HUDEP-2 (cell line): ENCODE measurements around the gene ZNF221.
"Not testable (repeated sequence)": the region's sequence is repeated elsewhere in the genome, so short reads cannot be mapped to it uniquely, and the experiment has no call there.

ENCODE experiments used
- DNase-seq, 76 experiments: peaks; one replicate each; lab custom pipeline; 2025; ENCODE audit not compliant: unreplicated experiment in 76 of 76; lab: John Stamatoyannopoulos, UW

Gene ZNF221

DNA sequence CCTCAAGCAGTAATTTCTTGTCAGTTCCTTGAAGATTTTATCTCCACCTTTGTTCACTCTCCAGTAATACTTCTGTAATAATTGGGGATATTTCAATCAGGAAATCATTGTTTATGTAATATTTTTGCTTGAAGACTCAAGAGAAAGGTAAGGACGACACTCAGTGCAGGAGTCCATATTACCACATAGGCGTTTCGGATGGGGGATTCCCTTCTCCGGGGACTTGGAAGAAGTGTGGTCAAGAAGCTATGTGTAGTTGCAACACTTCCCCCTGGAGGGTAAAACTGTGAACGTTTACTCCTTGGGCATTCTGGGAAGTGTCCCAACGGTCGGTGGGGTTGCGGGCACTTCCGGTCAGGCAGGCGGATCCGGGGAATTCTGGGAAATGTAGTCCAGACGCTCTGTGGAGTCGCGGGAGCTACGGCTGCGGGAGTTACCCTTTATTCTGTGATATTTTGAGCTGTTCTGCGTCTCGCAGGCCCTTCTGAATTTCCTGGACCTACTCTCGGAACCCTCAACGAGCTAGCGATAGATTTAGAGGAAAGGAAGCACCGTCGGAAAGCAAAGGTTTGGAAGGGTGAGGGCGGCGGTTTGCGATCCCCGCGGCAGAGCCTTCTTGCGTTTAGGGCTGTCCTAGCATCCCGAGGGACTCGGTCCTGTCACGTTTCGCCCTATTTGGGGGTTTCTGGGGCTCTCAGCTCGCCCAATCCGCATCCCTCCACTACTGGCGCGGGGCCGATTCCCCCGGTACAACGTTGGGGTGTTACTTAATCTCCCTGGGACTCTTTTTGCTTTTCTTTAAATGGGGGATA lies at the start of gene ZNF221:
Gene ZNF221, plus strand, starts transcription at position 395 of the 812 bp plus-strand sequence. CDS start 11,499 bp downstream, outside the sequence.
- DNase-seq = peak in 75 of 76 experiments; percentile 21 to 97 (median 85)

- DNase-seq = peak in 50 of 76 experiments; percentile 6 to 66 (median 37)
Measured at GRCh38 chr19:43901395-43902390, 49.3 kb upstream of the ZNF221 start.

GRCh38 chr19:43902399-43902798 lies 48.6 kb upstream of the ZNF221 start:
- DNase-seq = no peak

DNA sequence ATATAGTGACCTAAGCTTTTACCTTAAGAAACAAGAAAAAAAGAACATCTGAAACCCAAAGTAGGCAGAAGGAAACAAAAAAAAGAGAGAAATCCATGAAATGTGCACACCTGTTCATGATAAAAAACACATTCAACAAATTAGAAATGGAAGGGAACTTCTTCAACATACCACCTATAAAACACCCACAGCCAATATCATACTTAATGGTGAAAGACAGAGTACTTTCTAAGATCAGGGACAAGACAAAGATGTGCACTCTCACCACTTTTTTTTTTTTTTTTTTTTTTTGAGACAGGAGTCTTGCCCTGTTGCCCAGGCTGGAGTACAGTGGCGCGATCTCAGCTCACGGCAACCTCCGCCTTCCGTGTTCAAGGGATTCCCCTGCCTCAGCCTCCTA lies 45.1 kb upstream of the ZNF221 start:
- no peak for DNase-seq

DNA sequence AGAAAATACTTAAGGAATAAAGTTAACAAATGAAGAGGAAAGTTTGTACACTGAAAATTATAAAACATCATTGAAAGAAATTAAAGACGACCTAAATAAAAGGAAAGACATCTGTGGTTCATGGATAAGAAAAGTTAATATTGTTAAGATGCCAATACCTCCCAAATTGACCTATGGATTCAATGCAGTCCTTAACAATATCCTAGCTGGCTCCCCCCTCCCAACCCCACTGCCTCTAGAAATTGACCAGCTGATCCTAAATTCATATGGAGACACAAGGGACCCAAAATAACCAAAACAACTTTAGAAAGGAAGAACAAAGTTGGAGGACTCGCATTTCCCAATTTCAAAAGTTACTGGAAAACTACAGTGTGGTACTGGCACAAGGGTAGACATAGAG lies 44.3 kb upstream of the ZNF221 start:
- no peak for DNase-seq

DNA sequence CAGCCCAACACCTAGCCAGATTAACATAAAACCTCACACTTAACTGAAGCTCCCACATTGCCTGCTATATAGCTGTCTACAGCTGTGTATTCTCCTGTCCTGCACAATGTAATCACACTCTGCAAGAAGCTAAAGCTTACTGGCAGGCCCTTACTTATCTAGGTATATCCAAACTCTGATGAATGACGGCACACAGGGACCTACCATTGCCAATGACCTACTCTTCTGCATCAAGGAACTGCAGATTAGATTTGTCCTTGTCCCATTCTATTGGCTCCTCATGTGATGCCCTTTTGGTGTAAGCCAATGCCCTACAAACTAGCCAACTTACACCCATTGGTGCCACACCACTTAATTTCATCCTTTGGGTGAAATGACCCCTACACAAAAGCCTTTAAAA lies 42.4 kb upstream of the ZNF221 start:
- DNase-seq = no peak

DNA sequence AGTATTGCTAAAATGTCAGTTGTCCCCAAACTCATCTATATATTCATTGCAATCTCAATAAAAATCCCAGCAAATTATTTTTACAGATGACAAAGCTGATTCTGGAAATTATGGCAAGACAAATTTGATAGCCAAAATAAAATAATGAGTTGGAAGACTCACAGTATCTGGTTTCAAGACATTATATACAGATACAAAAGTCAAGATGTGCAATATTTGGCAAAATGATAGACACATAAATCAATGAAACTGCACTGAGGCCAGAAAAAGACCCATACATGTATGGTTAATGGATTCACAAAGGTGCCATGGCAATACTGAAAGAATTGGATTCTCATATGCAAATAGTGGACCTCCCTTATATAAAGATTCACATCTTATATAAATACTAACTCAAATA lies 40.1 kb upstream of the ZNF221 start:
- DNase-seq = no peak

DNA sequence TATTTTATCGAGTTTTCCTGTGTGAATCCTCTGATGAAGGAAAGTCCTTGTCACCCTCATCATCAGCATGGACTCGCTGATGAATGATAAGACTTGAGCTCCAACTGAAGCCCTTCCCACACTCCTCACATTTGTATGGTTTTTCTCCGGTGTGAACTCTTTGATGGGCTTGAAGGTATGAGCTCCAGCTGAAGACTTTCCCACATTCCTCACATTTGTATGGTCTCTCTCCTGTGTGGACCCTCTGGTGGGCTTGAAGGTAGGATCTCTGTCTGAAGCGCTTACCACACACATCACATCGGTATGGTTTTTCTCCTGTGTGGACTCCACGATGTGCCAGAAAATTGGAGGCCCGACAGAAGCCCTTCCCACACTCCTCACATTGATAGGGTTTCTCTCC lies 37.6 kb upstream of the ZNF221 start:
- no peak for DNase-seq

- DNase-seq = no peak
Measured at GRCh38 chr19:43914051-43914450, 37.0 kb upstream of the ZNF221 start.

- no peak for DNase-seq
Measured at GRCh38 chr19:43923875-43924274, 27.2 kb upstream of the ZNF221 start.

DNA sequence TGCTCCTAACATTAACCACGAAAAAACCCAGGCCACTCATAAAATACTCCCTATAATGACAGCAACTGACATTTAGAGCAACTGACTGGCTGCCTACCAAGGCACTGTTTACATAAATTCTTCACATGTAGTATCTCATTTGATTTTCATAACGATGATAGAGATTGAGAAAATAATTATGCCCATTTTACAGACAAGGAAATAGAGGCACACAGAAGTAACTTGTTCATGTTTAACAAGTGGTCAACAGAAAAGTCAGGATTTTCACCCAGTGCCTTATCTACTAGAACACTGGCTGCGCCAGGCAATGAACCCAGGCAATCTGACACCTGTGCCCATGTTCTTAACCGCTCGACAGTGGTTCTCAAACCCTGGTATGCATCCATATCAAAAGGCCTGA lies 22.2 kb upstream of the ZNF221 start:
- no peak for DNase-seq

GRCh38 chr19:43934055-43934984 lies 16.7 kb upstream of the ZNF221 start:
- peak in 2 of 76 experiments; percentile 6 to 12 for DNase-seq

DNA sequence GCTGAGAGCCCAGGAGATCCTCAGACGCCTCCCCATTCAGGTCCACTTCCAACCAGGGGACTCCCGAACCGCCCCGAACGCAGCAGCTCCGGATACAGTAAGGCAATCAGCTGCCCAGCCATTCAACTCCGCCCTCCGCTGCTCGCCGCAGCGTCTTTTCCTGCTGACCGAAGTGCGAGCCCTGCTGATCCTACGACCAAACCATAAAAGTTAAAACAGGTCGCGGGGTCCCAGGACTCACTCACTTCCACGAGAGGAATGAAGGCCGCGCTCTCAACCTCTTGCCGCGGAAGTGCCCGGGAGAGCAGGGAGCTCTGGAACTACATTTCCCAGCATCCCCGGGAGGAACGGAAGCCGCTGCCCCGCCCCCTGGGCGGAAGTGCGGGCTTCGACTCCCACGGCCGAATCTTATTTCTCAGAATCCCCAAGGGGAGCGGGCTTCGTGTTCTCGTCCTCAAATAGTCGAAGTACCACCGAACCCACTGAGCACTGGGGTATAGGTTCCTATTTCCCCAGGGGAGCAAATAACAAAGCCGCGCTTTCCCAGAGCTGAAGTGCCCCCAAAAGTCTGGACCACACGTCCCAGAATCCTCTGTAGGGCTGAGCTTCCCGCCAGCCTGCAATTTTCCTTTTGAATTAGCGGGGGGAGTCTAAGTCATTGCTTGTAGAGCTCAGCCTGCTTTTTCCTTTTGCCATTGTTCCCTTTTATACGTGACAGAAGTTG lies 15.9 kb upstream of the ZNF221 start, which contains the start of gene ZNF45:
Gene ZNF45, minus strand, starts transcription at position 298 of the 724 bp plus-strand sequence. CDS start 13,097 bp downstream, outside the sequence.
- DNase-seq = peak in 75 of 76 experiments; percentile 48 to 97 (median 86)

DNA sequence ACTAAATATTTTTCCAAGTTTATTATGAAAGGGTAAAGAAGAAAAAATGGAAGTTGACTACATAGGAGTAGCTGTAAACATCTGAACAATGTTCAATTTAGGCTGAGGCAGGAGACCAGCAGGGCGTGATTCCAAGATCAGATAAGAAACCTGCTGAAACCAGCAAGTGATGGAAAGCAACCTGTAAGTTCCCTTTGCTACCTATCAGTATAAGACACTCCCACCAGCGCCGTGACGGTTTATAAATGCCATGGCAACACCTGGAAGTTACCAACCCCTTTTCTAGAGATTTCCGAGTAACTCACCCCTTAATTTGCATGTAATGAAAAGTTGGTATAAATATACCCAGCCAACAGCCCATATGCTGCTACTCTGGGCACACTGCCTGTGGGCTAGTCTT lies 14.8 kb upstream of the ZNF221 start:
- peak in 6 of 76 experiments; percentile 5 to 24 (median 11) for DNase-seq

DNA sequence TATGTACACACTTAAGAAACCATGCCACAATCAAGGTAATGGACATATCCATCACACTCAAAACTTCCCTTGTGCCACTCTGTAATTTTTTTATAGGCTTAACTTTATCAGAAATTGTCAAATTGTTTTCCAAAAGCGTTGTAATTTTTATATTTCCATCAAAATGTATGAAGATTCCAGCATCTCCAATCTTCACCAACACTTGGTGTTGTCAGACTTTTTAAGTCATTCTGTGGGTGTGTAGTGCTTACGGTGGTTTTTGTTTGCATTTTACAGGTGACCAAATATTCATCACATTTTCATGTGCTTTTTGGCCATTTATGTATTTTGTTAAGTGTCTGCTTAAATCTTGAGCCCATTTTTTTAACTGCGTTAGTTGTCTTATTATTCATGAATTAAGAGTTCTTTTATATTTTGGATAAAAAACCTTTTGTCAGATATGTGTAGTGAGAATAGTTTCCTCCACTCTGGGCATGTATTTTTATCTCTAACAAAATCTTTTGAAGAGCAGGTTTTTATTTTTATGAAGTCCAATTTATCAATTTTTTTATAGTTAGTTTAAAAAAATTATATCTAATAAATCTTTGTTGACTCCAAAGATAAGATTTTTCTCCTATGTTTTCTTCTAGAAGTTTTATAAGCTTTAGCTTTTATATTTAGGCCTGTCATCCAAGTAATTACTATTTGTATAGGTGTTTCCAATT lies 11.3 kb upstream of the ZNF221 start:
- DNase-seq = no peak

DNA sequence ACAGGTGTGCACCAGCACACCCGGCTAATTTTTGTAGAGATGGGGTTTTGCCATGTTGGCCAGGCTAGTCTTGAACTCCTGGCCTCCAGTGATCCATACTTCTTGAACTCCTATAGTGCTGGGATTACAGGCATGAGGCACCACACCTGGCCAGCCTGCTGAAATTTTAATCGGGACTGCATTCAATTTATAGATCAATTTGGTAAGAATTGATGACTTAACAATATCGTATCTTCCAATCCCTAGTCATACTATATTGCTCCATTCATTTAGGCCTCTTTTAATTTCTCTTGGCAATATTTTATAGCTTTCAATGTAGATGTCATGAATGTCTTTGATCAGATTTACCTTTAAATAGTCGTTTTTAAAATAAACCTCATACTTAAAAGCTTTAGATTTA lies 10.3 kb upstream of the ZNF221 start:
- DNase-seq = no peak

DNA sequence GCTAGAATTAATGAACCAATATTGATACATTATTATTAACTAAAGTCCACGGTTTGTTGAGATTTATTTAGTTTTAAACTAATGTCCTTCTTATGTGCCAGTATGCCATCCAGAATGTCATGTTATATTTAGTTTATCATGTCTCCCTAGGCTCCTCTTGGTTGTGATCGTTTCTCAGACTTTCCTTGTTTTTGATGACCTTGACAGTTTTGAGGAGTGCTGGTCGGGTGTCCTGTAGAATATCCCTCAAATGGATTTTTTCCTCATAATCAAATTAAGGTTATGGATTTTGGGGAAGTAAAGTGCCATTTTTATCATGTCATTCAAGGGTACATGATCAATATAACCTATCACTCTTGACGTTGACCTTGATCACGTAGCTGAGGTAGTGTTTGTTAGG lies 9.8 kb upstream of the ZNF221 start:
- no peak for DNase-seq

- DNase-seq = not testable (repeated sequence)
Measured at GRCh38 chr19:43947412-43947811, 3.6 kb upstream of the ZNF221 start.

DNA sequence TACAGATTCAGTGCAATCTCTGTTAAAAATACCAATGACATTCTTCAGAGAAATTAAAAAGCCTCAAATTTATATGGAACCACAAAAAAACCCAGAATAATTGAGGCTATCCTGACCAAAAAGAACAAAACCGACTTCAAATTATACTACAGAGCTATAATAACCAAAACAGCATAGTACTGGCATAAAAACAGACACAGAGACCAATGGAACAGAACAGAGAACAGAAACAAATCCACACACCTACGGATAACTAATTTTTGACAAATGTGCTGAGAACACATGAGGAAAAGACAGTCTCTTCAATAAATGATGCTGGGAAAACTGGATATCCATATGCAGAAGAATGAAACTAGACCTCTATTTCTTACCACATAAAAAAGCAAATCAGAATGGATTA lies 1.2 kb upstream of the ZNF221 start:
- not testable (repeated sequence) for DNase-seq
